ENCODE measurements around the gene ITPKC. TPM values are rescaled to one million over a fixed set of nuclear protein-coding genes. Genes with fewer than 3 reads are reported as not detected.
"Not testable (repeated sequence)": the region's sequence is repeated elsewhere in the genome, so short reads cannot be mapped to it uniquely, and the experiment has no call there.

Gene ITPKC
- polyA plus RNA-seq, 4 donors: 22.7 to 36.5 (median 25.5) TPM

DNA sequence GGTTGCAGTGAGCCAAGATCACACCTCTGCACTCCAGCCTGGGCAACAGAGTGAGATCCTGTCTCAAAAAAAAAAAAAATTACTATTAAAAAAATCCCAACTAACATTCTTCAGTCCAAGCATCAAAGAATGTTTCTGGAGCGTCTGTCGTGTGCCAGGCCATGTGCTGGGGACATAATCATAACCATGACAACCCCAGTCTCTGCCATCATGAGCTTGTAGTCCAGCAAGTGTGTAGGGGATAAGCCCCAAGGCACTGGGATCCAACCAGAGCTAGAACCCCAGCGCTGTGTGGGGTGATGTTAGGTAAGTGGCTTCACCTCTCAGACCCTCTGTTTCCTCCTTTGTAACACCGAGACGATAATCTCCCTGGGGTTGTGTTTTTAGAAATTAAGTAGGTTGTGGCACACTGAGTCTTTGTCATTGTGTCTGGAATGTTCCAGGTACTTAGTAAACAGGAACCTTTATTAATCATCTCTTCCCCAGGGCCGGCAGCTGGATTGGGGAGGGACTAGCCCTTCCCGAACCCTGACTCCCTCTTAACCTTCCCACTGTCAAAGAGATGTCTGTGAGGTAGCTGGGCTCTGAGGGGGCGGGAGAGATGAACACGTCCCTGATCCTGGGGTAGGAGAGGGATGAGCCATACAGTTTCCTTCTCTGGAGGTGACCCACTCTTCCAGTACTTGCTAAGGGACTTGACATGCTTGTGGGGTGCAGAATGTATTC lies 5.2 kb downstream of the ITPKC start:
- no peak overlapping the region for H3K4me3 ChIP-seq (ENCODE audit: low read depth in 1 of 3, low read length in 3 of 3)
- peak overlapping the region in 1 of 3 donors; percentile 75 for H3K27ac ChIP-seq (ENCODE audit: low read depth in 1 of 3, low read length in 2 of 3)
- WGBS, 3 donors: 73 to 84% (median 74%) methylated on average over 9 of the region's 9 CpGs
- H3K9me3 ChIP-seq (ENCODE audit: control insufficient read depth in 2 of 2, insufficient read depth in 1 of 2, low read depth in 1 of 2, low read length in 1 of 2): peaks cover 0 to 6% of the 10 kb centered on the region in 2 donors
- H3K4me1 ChIP-seq (ENCODE audit: control insufficient read depth in 3 of 3, insufficient read depth in 2 of 3, low read depth in 1 of 3, low read length in 2 of 3): peaks cover 0 to 26% (median 6%) of the 10 kb centered on the region in 3 donors
- no peaks in the 10 kb centered on the region for H3K27me3 ChIP-seq (ENCODE audit: control insufficient read depth in 3 of 3, insufficient read depth in 3 of 3, low read length in 3 of 3)
- peaks cover 7 to 71% (median 9%) of the 10 kb centered on the region in 3 donors for H3K36me3 ChIP-seq (ENCODE audit: control insufficient read depth in 3 of 3, insufficient read depth in 2 of 3, low read depth in 1 of 3, low read length in 3 of 3)
- no peak for FAIRE-seq
- DNase-seq: no peak

DNA sequence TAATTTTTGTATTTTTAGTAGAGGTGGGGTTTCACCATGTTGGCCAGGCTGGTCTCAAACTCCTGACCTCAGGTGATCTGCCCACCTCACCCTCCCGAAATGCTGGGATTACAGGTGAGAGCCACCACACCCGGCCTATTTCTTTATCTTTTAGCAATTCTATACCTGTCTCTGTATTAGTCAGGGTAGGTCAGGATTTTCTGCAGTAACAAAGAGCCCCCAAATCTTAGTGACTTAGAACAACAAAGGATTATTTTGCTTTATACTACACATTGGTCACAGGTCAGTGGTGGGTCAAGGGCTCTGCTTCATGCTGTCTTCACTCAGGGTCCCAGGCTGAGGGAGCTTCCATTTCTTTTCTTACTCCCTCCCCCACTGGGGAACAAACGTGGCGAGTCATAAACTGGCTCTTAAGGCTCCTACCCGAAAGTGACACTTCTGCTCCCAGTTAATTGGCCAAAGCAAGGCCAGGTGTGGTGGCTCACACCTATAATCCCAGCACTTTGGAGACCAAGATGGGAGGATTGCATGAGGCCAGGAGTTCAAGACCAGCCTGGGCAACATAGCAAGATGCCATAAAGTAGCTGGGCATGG lies 6.8 kb downstream of the ITPKC start:
- WGBS, 3 donors: 88 to 94% (median 90%) methylated on average over 5 of the region's 5 CpGs
- H3K27ac ChIP-seq (ENCODE audit: low read depth in 1 of 3, low read length in 2 of 3): no peak overlapping the region
- H3K9me3 ChIP-seq (ENCODE audit: control insufficient read depth in 2 of 2, insufficient read depth in 1 of 2, low read depth in 1 of 2, low read length in 1 of 2): peaks cover 0 to 10% of the 10 kb centered on the region in 2 donors
- H3K4me3 ChIP-seq (ENCODE audit: low read depth in 1 of 3, low read length in 3 of 3): no peak overlapping the region
- peaks cover 0 to 26% (median 6%) of the 10 kb centered on the region in 3 donors for H3K4me1 ChIP-seq (ENCODE audit: control insufficient read depth in 3 of 3, insufficient read depth in 2 of 3, low read depth in 1 of 3, low read length in 2 of 3)
- H3K36me3 ChIP-seq (ENCODE audit: control insufficient read depth in 3 of 3, insufficient read depth in 2 of 3, low read depth in 1 of 3, low read length in 3 of 3): peaks cover 11 to 84% (median 16%) of the 10 kb centered on the region in 3 donors
- no peaks in the 10 kb centered on the region for H3K27me3 ChIP-seq (ENCODE audit: control insufficient read depth in 3 of 3, insufficient read depth in 3 of 3, low read length in 3 of 3)
- FAIRE-seq (no peak), DNase-seq (no peak)

DNA sequence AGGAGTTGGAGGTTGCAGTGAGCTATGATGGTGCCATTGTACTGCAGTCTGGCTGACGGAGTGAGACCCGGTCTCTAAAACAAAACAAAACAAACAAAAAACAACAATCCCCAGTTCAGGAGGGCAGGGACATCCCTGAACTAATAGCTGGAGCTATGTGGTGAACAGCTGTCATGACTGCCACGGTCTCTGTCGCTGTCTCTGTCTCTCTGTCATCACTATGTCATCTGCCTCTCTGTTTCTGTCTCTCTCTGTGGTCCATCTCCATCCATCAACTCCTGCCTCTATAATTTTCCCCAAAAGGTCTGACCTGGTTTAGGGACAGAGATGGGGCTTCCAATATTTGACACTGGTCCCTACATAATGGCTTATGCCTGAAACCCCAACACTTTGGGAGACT lies 7.4 kb downstream of the ITPKC start:
- FAIRE-seq: no peak
- Histone ChIP-seq H3K27ac (ENCODE audit: low read depth in 1 of 3, low read length in 2 of 3) (no peak overlapping the region), H3K9me3 (ENCODE audit: control insufficient read depth in 2 of 2, insufficient read depth in 1 of 2, low read depth in 1 of 2, low read length in 1 of 2) (peaks cover 0 to 10% of the 10 kb centered on the region in 2 donors), H3K36me3 (ENCODE audit: control insufficient read depth in 3 of 3, insufficient read depth in 2 of 3, low read depth in 1 of 3, low read length in 3 of 3) (peaks cover 16 to 89% (median 16%) of the 10 kb centered on the region in 3 donors), H3K27me3 (ENCODE audit: control insufficient read depth in 3 of 3, insufficient read depth in 3 of 3, low read length in 3 of 3) (no peaks in the 10 kb centered on the region), H3K4me1 (ENCODE audit: control insufficient read depth in 3 of 3, insufficient read depth in 2 of 3, low read depth in 1 of 3, low read length in 2 of 3) (peaks cover 0 to 24% (median 6%) of the 10 kb centered on the region in 3 donors), H3K4me3 (ENCODE audit: low read depth in 1 of 3, low read length in 3 of 3) (no peak overlapping the region)
- DNase-seq: no peak
- 89 to 100% (median 92%) methylated on average over 4 of the region's 4 CpGs for WGBS, 3 donors

DNA sequence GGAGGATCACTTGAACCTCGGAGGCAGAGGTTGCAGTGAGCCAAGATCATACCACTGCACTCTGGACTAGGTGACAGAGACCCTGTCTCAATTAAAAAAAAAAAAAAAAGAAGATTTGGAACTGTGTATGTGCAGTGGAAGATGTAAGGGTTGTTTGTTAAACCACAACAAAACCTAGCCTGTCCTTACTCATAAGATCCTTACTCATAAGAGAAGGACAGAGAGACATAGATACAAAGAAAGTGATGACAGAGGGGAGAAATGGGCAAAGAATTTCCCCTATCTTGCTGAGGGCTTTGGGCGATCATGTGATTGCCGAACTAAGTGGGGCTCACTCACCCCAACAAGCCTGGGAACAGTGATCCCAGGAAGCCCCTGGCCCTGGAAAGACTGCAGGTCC lies 7.9 kb downstream of the ITPKC start:
- H3K4me1 ChIP-seq (ENCODE audit: control insufficient read depth in 3 of 3, insufficient read depth in 2 of 3, low read depth in 1 of 3, low read length in 2 of 3): peaks cover 0 to 19% (median 6%) of the 10 kb centered on the region in 3 donors
- H3K4me3 ChIP-seq (ENCODE audit: low read depth in 1 of 3, low read length in 3 of 3): no peak overlapping the region
- FAIRE-seq: no peak
- no peaks in the 10 kb centered on the region for H3K27me3 ChIP-seq (ENCODE audit: control insufficient read depth in 3 of 3, insufficient read depth in 3 of 3, low read length in 3 of 3)
- peaks cover 16 to 91% (median 16%) of the 10 kb centered on the region in 3 donors for H3K36me3 ChIP-seq (ENCODE audit: control insufficient read depth in 3 of 3, insufficient read depth in 2 of 3, low read depth in 1 of 3, low read length in 3 of 3)
- no peak for DNase-seq
- H3K9me3 ChIP-seq (ENCODE audit: control insufficient read depth in 2 of 2, insufficient read depth in 1 of 2, low read depth in 1 of 2, low read length in 1 of 2): peaks cover 0 to 10% of the 10 kb centered on the region in 2 donors
- 96 to 98% (median 96%) methylated on average over 3 of the region's 3 CpGs for WGBS, 3 donors
- no peak overlapping the region for H3K27ac ChIP-seq (ENCODE audit: low read depth in 1 of 3, low read length in 2 of 3)

DNA sequence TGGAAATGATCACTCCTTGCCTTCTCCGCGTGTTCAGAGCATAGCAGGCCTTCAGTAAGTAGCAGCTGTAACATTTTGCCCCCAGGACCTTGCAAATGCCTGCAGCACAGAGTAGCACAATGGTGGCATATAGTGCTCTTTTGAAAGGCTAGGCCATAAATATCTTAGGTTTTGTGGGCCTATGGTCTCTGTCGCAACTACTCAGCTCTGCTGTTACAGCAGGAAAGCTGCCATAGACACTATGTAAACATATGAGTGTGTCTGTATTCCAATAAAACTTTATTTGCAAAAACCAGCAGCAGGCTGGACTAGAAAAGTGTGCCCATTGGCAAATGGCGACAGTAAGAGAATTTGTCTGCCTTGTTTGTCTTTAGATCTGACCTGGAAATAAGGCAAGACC lies 9.4 kb downstream of the ITPKC start:
- DNase-seq (no peak), FAIRE-seq (no peak)
- peaks cover 24 to 95% (median 26%) of the 10 kb centered on the region in 3 donors for H3K36me3 ChIP-seq (ENCODE audit: control insufficient read depth in 3 of 3, insufficient read depth in 2 of 3, low read depth in 1 of 3, low read length in 3 of 3)
- H3K27me3 ChIP-seq (ENCODE audit: control insufficient read depth in 3 of 3, insufficient read depth in 3 of 3, low read length in 3 of 3): no peaks in the 10 kb centered on the region
- H3K4me3 ChIP-seq (ENCODE audit: low read depth in 1 of 3, low read length in 3 of 3): no peak overlapping the region
- 95 to 100% (median 98%) methylated on average over 4 of the region's 4 CpGs for WGBS, 3 donors
- peaks cover 0 to 10% of the 10 kb centered on the region in 2 donors for H3K9me3 ChIP-seq (ENCODE audit: control insufficient read depth in 2 of 2, insufficient read depth in 1 of 2, low read depth in 1 of 2, low read length in 1 of 2)
- H3K4me1 ChIP-seq (ENCODE audit: control insufficient read depth in 3 of 3, insufficient read depth in 2 of 3, low read depth in 1 of 3, low read length in 2 of 3): peaks cover 0 to 8% (median 6%) of the 10 kb centered on the region in 3 donors
- H3K27ac ChIP-seq (ENCODE audit: low read depth in 1 of 3, low read length in 2 of 3): no peak overlapping the region

DNA sequence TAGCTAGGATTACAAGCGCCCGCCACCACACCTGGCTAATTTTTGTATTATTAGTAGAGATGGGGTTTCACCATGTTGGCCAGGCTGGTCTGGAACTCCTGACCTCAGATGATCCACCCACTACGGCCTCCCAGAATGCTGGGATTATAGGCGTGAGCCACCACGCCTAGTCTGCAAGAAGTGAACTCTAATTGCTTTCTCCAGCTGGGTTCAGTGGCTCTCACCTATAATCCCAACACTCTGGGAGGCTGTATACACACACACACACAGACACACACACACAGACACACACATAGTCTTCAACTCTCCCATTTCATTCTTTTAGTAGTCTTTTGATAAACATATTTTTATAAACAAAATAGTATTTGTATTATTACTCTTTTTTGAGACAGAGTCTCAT lies 13.2 kb downstream of the ITPKC start:
- WGBS, 3 donors: 60 to 85% (median 68%) methylated on average over 5 of the region's 5 CpGs
- not testable (repeated sequence) for FAIRE-seq; H3K27ac ChIP-seq (ENCODE audit: low read depth in 1 of 3, low read length in 2 of 3); H3K27me3 ChIP-seq (ENCODE audit: control insufficient read depth in 3 of 3, insufficient read depth in 3 of 3, low read length in 3 of 3); H3K4me1 ChIP-seq (ENCODE audit: control insufficient read depth in 3 of 3, insufficient read depth in 2 of 3, low read depth in 1 of 3, low read length in 2 of 3); H3K9me3 ChIP-seq (ENCODE audit: control insufficient read depth in 2 of 2, insufficient read depth in 1 of 2, low read depth in 1 of 2, low read length in 1 of 2); H3K4me3 ChIP-seq (ENCODE audit: low read depth in 1 of 3, low read length in 3 of 3)
- peak in 1 of 2 donors; percentile 22 for DNase-seq
- peaks cover 20 to 91% (median 26%) of the 10 kb centered on the region in 3 donors for H3K36me3 ChIP-seq (ENCODE audit: control insufficient read depth in 3 of 3, insufficient read depth in 2 of 3, low read depth in 1 of 3, low read length in 3 of 3)

DNA sequence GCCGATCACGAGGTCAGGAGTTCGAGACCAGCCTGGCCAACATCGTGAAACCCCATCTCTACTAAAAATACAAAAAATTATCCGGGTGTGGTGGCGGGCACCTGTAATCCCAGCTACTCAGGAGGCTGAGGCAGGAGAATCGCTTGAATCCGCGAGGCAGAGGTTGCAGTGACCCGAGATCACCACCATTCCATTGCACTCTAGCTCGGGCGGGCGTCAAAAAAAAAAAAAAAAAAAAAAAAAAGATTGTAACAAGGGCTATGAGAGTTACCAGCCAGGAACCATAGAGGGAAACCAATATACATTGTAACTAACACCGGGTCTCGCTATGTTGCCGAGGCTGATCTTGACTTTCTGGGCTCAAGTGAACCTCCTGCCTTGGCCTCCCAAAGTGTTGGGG lies 15.4 kb downstream of the ITPKC start:
- not testable (repeated sequence) for FAIRE-seq; H3K27ac ChIP-seq (ENCODE audit: low read depth in 1 of 3, low read length in 2 of 3); H3K27me3 ChIP-seq (ENCODE audit: control insufficient read depth in 3 of 3, insufficient read depth in 3 of 3, low read length in 3 of 3); DNase-seq; H3K4me3 ChIP-seq (ENCODE audit: low read depth in 1 of 3, low read length in 3 of 3); H3K9me3 ChIP-seq (ENCODE audit: control insufficient read depth in 2 of 2, insufficient read depth in 1 of 2, low read depth in 1 of 2, low read length in 1 of 2)
- peaks cover 20 to 94% (median 23%) of the 10 kb centered on the region in 3 donors for H3K36me3 ChIP-seq (ENCODE audit: control insufficient read depth in 3 of 3, insufficient read depth in 2 of 3, low read depth in 1 of 3, low read length in 3 of 3)
- WGBS, 3 donors: 95 to 98% (median 96%) methylated on average over 14 to 16 of the region's 16 CpGs
- H3K4me1 ChIP-seq (ENCODE audit: control insufficient read depth in 3 of 3, insufficient read depth in 2 of 3, low read depth in 1 of 3, low read length in 2 of 3): peaks cover 0 to 12% (median 0%) of the 10 kb centered on the region in 3 donors

DNA sequence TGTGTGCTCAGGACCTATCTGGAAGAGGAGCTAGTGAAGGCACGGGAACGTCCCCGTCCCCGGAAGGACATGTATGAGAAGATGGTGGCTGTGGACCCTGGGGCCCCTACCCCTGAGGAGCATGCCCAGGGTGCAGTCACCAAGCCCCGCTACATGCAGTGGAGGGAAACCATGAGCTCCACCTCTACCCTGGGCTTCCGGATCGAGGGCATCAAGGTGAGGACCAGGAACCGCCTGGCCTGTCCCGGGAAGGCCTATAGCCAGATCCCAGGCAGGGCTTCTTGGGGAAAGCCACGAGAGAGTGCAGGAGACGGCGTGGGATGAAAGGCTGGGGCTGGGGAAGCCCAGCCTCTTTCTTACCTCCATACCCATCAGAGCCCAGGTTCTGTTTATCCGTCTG lies 16.2 kb downstream of the ITPKC start:
- H3K36me3 ChIP-seq (ENCODE audit: control insufficient read depth in 3 of 3, insufficient read depth in 2 of 3, low read depth in 1 of 3, low read length in 3 of 3): peaks cover 16 to 91% (median 20%) of the 10 kb centered on the region in 3 donors

More for the DNA sequence above, 16.2 kb downstream of the ITPKC start:
- WGBS, 3 donors: 90 to 94% (median 94%) methylated on average over 13 of the region's 13 CpGs
- H3K4me3 ChIP-seq (ENCODE audit: low read depth in 1 of 3, low read length in 3 of 3): no peak overlapping the region
- no peaks in the 10 kb centered on the region for H3K9me3 ChIP-seq (ENCODE audit: control insufficient read depth in 2 of 2, insufficient read depth in 1 of 2, low read depth in 1 of 2, low read length in 1 of 2)
- DNase-seq: no peak
- no peaks in the 10 kb centered on the region for H3K27me3 ChIP-seq (ENCODE audit: control insufficient read depth in 3 of 3, insufficient read depth in 3 of 3, low read length in 3 of 3)
- FAIRE-seq: no peak
- peaks cover 0 to 12% (median 0%) of the 10 kb centered on the region in 3 donors for H3K4me1 ChIP-seq (ENCODE audit: control insufficient read depth in 3 of 3, insufficient read depth in 2 of 3, low read depth in 1 of 3, low read length in 2 of 3)
- no peak overlapping the region for H3K27ac ChIP-seq (ENCODE audit: low read depth in 1 of 3, low read length in 2 of 3)
